Measurements from ENCODE around the gene C10orf143.

The C10orf143 gene

DNA sequence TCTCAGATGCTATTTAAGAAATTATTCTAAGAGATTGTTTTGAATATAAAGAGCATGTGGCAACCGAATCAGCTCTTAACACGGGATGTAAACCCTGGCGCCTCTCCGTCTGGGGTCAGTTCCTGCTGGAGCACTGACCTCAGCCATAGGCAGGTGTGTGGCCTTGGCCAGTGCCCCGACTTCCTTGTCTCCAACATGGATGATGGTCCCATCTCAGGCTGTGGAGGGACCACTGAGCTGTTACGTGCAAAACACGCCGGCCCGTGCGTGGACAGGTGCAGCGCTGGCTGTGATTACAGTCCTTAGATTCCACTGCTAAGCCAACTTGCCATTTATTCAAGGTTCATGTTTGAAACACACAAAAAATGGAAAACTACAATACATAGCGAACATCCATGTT lies 59.9 kb downstream of the C10orf143 start:
- DNase-seq = no peak

DNA sequence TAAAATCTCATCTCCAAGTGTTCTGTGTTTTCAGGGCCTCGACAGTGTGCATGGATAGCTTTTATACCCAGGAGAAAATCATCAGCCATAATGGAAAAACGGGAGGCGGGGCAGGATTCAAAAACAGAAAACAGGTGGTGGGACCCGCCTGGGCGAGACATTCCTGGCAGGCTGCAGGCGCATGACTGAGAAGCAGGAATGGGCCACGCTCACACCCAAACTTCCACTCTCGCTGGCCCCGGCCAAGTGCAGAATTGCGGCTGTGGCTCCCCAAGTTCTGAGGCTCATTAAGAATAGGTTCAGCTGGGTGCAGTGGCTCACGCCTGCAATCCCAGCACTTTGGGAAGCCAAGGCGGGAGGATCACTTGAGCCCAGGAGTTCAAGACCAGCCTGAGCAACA lies 60.6 kb downstream of the C10orf143 start:
- no peak for DNase-seq

DNA sequence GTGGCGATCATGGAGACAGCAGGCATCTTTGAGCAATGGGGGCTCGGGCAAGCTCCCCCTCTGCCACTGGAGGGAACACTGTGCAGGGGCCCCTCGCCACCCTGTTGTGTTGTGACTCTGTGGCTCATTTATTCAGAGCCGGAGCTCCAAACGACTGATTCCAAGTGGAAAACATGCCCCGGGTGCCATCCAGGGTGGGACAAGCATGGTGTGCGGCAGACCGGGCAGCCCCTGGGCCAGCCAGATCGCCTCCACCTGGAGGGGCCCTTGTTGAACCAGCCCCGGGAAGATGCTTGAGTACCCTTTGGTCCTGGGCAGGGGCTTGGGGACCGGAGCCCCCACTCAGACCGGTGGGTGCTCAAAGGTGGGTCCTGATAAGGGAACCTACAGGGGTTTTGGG lies 61.4 kb downstream of the C10orf143 start:
- DNase-seq = no peak

DNA sequence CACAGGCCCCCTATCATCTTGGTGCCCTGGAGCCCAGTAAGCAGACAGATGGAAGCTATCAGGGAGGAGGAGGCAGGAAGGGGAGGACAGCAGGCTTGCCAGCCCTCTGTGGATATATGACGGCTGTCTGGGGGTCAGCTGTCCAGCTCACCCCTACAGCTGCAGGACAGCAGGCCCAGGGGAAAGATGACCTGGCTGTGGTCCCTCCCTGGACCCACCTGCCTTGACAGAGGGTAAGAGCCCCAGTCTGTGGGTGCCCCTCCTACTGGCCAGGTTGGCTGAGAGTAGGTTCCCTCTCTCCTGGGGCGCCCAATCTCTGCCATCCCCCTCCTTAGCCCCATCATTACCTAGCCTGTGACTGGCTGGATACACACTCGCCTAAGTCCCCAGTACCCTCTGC lies 62.5 kb downstream of the C10orf143 start:
- DNase-seq = no peak

DNA sequence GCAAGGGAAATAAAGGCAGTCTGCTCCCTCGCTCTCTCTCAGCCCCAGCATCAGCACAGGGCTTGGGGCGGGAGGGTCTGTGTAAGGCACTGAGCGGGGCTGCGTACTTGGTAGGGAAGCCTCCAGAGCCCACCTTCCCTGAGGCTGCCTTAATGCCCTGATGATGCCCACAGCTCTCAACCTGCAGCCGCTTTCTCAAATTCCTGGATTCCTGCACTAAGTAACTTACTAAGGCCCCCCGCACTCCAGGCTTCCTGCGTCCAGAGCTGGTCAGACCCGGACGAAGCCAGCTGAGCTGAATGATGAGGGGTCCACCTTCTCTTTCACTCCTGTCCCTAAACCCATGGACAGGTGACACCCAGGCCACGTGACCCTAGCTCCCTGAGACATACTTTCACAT lies 63.3 kb downstream of the C10orf143 start:
- no peak for DNase-seq

DNA sequence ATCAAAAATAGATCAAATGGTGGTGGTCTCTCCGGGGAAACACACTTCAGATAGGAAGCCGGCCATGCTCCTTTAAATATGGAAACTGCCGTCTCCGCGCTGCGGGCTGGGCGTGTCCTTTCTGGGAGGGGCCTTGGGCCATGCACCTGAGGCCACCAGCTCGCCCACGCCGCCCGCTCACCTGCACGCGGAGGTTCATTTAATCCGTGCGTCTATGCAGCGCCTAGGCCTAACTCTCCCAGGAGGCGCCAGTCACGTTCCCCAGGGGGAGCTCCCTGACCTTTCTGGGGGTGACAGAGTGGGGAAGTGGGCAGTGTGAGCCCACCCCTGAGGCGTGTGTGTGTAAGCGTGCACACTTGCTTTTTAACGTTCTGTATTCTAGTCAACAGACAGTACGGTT lies 64.0 kb downstream of the C10orf143 start:
- DNase-seq = no peak

DNA sequence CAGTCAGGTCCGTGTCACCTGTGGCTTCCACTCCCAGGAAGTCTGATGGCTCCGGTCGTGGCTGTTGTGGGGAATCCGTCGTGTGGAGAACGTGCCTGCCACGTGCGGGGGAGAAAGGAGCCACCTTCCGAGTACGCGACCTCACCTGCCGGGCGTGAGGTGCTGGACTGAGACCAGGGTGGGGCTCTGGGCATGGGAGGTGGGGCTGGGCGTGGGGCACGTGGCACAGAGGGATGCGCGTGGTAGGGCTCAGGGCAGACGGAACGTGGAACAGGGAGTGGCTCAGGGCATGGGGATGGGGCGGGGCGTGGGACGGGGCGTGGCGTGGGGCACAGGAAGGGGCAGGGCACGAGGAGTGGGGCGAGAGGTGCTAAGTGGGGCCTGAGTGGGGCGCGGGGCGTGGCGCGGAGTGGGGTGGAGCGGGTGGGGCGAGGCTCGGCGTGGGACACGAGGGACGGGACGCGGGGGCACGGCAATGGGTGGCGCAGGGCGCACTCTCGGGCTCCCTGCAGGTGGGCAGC lies 64.8 kb downstream of the C10orf143 start:
- no peak for DNase-seq

DNA sequence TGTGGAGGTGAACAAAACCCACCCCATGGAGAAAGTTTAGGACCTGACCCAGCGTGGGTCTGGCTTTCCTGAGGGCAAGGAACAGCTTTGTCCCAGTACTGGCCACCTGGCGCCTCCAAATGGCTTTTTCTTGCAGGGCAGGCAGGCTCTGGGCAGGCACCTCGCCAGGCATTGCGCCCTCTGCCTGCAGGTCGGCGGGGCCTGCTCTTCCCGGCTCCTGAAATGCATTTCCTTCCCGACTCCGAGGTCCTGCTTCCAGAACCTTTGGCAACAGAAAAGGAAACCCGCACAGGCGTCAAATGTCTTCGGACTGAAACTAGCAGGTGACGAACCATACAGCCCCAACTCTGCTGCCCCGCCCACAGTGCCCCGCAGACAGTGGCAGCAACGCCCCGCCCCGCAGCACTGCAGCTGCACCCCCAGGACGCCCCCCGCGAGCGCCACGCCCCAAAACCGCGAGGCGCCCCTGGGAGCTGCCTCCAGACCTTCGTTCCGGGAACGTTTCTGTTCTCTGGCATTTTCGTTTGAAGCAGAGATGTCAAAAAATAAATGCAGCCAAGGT lies 65.5 kb downstream of the C10orf143 start:
- no peak for DNase-seq

DNA sequence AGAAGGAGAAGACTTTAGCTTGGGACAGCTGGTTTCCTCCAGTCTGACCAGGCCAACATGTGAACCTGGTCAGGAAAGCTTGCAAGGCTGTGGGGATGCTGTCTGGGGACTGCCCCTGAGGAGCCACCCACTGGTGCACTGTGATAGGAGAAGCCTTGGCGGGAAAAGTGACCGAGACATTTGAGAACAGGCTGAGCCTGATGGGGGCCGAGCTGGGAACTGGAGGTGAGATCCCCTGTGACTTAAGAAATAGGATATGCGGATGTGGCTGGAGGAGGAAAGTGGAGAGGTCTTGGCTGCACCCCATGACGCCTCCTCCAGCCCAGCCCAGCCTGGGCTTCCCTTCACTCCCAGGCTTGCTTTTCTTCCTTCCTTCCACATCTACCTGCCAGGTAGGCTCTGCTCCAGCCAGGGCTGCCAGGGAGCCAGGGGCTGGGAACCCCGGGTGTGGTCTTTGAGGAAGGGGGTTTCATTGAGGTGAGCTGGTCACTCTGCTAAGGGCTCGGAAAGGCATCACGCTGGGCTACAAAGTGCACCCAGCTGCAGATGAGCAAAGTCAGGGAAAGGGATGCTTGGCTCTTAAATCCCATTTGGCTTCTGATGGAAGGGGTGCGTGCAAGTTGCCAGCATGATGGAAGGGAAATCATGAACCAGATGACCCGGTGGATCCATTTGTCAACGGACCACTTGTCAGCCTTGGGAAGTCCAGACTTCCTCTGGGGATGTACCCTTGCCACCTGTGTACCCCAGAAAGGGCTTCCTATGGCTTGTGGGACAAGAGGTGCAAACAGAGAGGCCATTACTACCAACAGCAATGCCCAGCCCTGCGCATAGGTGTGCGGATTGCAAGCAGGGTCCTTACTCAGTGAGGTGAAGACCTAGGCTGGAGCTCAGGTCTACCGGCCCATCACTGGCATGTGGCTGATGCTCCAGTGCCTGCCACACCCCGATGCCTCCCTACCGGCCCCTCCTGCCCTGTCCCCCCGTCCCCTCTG lies 66.3 kb downstream of the C10orf143 start:
- no peak for DNase-seq

DNA sequence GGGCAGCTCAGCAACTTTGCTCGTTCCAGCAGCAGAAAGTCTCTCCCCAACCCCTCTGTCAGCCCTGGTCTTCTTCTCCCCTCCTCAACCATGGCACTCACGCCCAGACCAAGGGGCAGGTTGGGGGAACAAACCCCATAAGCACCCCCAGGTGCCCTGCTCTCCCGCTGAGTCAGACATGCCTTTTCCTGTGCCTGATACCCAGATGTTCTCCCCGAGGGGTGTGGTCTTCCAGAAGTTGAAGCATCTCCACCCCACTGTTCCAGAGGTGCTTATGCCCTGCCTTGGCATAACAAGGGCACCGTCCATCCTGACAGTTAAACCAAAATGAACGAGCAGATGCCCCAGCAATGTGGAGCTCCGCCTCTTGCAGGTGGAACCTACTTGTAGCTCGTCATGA lies 67.1 kb downstream of the C10orf143 start:
- DNase-seq = no peak

DNA sequence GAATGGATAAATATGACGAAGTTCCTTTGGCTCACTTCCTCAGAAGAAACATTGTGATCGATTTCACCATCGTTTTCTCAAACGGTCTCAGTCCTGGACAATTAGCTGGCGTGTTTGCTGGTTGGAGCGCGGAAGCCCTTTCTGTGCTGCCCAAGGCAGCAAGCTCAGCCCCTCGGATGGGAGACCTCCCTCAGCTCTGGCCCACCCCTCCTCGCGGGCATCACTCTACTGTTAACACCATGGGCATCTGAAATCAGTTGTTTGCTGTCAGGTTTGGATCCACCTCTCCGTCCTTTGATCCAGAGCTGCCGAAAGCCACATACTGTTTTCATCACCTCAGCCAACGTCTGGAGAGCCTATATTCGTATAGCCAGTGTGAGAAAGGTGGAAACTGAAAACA lies 68.2 kb downstream of the C10orf143 start:
- no peak for DNase-seq

DNA sequence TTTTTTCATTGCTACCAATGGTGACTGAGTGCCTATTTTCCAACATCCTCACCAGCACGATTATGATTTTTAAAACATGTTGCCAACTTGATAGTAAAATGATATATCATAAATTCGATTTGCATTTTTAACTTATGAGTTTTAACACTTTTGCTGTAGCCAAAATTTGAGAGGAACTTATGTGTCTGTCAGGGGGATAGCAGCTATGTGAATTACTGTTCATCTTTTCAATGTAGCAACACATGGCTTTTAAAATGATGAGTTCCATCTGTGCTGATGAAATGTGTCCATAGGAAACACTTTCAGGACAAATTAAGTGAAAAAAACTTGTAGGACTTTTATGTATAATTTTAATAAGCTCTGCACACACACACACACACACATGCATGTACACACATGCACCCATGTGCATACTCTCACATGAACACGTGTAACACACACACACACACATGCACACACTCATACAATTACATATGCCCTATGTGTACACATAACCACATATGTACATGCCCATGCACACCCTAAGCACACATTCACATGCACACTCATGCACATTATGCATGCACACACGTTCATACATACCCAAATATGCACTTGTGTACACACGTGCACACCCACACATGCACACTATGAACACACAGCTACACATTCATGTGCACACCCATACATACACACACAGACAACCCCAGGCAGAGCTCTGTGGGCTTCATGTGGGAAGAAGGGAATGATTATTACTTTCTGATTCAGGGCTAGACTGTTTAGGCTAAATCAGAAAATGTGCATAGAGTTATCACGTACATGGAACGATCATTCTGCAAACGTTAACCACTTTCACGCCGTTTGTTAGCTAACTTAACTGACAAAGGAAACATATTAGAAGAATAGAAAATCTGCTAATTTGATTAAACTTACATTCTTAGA lies 68.9 kb downstream of the C10orf143 start:
- DNase-seq = no peak

DNA sequence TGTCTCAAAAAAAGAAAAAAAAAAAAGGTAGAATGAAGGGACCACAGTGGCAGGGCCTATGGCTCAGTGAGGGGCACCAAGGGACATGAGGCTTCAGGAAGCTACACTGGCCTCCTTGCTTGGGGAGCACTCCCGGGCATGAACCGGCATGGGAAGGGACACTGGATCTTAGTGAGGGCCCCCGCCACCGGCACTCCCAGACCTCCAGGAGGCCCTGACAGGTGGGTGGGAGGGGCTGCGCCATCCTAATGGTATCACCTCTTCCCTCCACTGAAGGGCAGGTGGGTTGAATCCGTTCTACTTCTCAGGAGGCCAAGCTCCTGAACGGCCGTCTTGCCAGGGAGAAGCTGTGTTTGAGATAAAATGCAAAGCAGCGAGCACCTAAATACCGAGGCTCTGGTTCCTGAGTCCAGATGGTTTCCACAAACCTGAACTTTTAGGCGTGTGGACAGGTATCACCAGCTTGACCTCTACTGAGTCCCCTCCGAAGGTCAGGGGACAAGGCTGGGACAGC lies 69.8 kb downstream of the C10orf143 start:
- no peak for DNase-seq

DNA sequence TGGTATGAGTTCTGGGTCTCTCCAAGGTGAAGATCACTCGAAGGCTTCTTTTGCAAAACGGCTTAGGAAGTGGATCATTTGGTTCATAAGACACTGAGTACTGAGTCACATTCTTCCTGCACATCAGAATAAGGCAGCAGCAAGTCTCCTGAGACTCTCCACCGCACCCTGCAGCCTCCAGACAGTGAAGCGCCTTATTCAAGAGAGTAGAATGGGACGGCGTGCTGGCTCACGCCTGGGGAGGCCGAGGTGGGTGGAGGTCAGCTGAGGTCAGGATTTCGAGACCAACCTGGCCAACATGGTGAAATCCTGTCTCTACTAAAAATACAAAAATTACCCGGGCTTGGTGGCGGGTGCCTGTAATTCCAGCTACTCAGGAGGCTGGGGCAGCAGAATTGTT lies 70.3 kb downstream of the C10orf143 start:
- no peak for DNase-seq

DNA sequence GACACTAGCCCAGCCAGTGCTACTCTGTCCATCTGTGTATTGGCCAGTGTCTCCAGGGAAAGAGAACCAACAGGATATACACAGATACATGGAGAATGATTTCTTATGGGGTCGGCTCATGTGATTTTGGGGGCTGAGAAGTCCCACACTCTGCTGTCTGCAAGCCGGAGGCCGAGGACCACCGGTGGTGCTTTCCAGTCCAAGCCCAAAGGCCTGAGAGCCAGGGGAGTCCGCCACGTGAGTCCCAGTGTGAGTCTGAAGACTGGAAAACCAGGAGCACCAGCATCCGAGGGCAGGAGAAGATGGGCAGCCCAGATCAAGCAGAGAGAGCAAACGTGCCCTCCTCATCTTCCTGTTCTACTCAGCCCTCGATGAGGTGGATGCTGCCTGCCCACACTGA lies 71.5 kb downstream of the C10orf143 start:
- DNase-seq = no peak

DNA sequence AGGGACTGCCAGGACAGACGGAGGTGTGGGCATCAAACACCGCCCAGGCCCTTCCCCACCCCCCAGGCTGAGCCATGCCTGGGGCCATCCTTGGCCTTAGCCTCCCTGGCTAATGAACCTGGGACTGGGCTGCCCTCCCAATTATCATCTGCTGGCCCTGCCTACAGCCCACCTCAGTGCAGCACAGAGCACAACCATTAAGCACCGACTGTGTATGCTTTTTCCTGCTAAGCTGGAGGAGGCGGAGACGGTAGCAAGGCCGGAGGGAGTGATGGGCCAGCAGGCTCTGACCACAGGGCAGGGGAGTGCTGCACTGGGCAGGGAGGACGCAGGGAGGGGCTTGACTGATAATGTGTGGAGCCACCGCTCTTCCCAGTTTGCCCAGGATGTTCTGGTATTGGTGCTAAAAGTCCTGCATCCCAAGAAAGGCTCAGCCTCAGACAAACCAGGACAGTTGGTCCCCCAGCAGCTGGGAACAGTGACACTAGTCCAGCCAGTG lies 72.0 kb downstream of the C10orf143 start:
- DNase-seq = no peak

DNA sequence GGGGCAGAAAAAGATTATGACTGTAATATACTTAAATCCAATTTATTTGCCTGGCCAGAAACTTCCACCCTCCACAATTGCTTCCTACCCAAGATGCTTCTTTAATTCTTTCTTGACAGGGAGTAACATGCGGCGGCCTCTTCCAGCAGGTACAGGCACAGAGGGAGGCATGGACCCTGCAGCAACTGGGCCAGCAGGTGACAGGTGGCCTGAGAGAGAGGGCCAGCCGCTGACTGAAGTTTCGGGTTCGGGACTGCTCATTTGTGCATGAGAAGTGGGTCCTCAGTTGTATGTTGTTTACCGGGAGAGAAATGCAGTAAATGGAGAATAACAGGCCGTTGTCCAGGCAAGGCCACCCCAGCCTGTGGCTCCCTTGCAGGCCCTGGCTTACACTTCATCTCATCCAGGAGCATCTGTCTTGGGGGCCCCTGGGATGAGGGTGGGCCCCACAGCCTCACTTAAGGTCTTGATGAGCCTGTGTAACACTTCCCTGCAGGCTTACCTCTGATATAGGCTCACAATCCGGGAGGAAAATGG lies 72.5 kb downstream of the C10orf143 start:
- DNase-seq = no peak

DNA sequence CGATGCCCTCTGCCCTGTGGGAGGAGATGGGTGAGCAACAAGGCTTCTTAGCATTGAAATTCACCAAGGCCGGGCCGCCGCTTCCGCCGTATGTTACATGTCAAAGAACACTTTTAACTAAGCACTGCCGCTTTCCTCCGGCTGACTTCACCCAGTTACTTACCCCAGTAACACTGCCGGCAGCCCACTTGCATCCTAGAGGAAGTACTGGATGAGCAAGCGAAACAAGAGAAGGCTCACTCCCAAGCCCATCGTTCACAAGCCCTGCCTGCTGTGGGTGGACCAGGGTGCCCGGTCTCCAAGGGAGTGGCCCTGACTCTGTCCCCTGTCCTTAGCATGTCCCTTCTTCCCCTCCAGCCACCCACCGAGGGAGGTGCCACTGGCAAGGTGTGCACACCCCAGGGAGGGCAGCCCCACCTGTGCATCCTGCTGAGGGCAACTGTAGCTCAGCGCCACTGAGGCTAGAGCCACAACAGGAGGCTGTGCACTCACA lies 73.4 kb downstream of the C10orf143 start:
- DNase-seq = no peak

DNA sequence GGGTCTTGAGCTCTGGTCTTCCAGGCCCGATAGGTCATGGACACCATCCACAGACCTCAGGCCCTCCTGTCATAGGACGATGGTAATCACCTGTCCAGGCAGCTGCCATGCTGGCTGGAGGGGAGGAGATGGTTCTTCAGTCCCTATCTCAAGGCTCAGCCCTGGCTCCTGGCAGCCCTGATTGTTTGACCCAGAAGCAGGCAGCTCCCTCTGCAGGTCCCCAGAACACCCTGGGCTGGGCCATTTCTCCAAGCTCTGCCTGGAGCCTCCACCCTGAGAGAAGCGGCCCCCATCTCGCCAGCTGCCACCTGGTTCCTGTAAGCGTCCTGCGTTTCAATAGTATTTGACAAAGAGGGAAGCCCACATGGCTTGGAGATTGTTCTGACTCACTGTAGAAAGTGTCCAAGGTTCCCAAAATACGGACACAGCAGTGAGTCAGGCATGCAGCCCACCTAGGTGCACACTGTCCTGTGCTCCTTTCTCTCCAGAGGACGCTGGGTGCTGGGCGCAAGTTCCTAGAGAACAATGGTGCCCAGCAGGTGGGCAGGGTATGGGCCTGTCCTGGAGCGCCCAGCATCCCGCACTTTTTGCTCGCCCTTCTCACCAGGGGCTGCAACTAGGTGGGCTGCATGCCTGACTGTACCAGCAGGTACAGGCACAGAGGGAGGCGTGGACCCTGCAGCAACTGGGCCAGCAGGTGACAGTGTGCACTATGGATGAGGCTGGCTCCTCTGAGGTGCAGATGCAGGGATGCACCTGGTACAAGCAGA lies 74.1 kb downstream of the C10orf143 start:
- DNase-seq = no peak

DNA sequence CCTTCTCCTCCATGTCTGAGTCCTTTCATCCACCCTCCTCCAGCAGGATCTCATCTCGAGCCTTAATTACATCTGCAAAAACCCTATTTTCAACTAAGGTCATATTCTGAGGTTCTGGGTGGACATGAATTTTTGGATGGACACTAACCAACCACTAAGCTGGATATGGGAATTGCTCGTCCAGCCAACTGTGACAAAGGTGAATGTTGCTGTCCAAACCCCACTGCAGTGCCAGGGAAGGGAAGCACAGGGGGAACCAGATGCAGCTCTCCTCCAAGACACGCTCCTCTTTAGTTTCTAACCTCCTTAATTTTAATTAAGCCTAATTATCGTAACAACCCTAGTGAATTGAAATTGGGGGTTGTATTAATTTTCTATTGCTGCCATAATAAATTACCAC lies 81.4 kb downstream of the C10orf143 start:
- no peak for DNase-seq

DNA sequence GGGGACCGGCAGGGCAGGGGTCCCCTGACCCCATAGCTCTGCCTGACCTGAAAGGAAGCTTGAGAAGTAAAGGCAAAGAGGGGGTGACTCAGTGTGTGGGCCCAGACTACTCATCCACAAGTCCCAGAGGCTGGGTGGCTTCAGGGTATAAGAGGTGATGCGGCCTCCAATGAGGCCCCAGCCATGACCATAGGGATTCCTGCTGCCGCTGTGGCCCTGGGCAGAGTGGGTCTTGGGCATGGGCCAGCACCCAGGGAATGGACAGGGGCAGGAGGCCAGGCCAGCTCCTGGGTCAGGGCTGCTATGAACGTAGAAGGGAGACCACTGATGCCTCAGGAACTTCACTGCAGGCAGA lies 82.2 kb downstream of the C10orf143 start:
- DNase-seq = no peak

Measured in NK-92 treated with Interleukin-12 subunit alpha and Interleukin-12 subunit beta, amount 100 ng/mL, for 24 hours (cell line).